ENCODE measurements around the gene CORO2B. TPM values are rescaled to one million over a fixed set of nuclear protein-coding genes. Genes with fewer than 3 reads are reported as not detected.

The CORO2B gene
- polyA plus RNA-seq, 1 donor from 2014 or later: 15.1 TPM

- Histone ChIP-seq H3K36me3 (ENCODE audit: insufficient read depth, low read length) (no peaks in the 10 kb centered on the region), H3K27ac (ENCODE audit: low read length) (no peak overlapping the region), H3K27me3 (ENCODE audit: insufficient read depth, low read depth, low read length) (no peaks in the 10 kb centered on the region), H3K4me2 (ENCODE audit: low read length) (no peak overlapping the region), H3F3A (ENCODE audit: insufficient read depth, low read length, poor library complexity, severe bottlenecking) (no peaks in the 10 kb centered on the region), H3K4me3 (ENCODE audit: low read length) (no peak overlapping the region), H3K79me2 (replicated peaks; ENCODE audit: insufficient read depth, low read length) (no peaks in the 10 kb centered on the region), H2AFZ (ENCODE audit: low read depth, low read length) (no peak overlapping the region), H3K9me3 (ENCODE audit: low read length) (no peaks in the 10 kb centered on the region), H3K9ac (ENCODE audit: low read length) (no peak overlapping the region), H4K20me1 (ENCODE audit: insufficient read depth) (no peaks in the 10 kb centered on the region), H3K9me2 (ENCODE audit: insufficient read depth, low read length) (no peaks in the 10 kb centered on the region)
- TF ChIP-seq CTCF (IDR thresholded peaks at IDR 0.05; ENCODE audit: poor library complexity, severe bottlenecking): no peak
- no peak for TF ChIP-seq EP300 (conservative IDR thresholded peaks at IDR 0.05; ENCODE audit: poor library complexity, severe bottlenecking)
- no peak for TF ChIP-seq POLR2AphosphoS5 (IDR thresholded peaks at IDR 0.05)
- no peak for TF ChIP-seq SMC3 (conservative IDR thresholded peaks at IDR 0.05; ENCODE audit: poor library complexity)
- TF ChIP-seq EZH2 (IDR thresholded peaks at IDR 0.05; ENCODE audit: borderline replicate concordance, insufficient read depth, low read length, poor library complexity, severe bottlenecking): no peak
- no peak for TF ChIP-seq RAD21 (conservative IDR thresholded peaks at IDR 0.05)
- TF ChIP-seq REST (IDR thresholded peaks at IDR 0.05; ENCODE audit: borderline replicate concordance): no peak
- no peak for TF ChIP-seq MXI1 (conservative IDR thresholded peaks at IDR 0.05; ENCODE audit: poor library complexity, severe bottlenecking)
- no peak for TF ChIP-seq TAF1 (IDR thresholded peaks at IDR 0.05; ENCODE audit: low read depth)
These were observed 6.5 kb upstream of the CORO2B start for GRCh38 chr15:68572309-68572708.

- Histone ChIP-seq H3K4me3 (ENCODE audit: low read length) (no peak overlapping the region), H3K27ac (ENCODE audit: low read length) (no peak overlapping the region), H3F3A (ENCODE audit: insufficient read depth, low read length, poor library complexity, severe bottlenecking) (no peaks in the 10 kb centered on the region), H3K9me2 (ENCODE audit: insufficient read depth, low read length) (no peaks in the 10 kb centered on the region), H3K36me3 (ENCODE audit: insufficient read depth, low read length) (no peaks in the 10 kb centered on the region), H3K27me3 (ENCODE audit: insufficient read depth, low read depth, low read length) (no peaks in the 10 kb centered on the region), H3K9me3 (ENCODE audit: low read length) (no peaks in the 10 kb centered on the region), H4K20me1 (ENCODE audit: insufficient read depth) (no peaks in the 10 kb centered on the region), H3K9ac (ENCODE audit: low read length) (no peak overlapping the region), H3K79me2 (replicated peaks; ENCODE audit: insufficient read depth, low read length) (peaks cover 4% of the 10 kb centered on the region), H3K4me2 (ENCODE audit: low read length) (no peak overlapping the region), H2AFZ (ENCODE audit: low read depth, low read length) (no peak overlapping the region)
- no peak for TF ChIP-seq CTCF (IDR thresholded peaks at IDR 0.05; ENCODE audit: poor library complexity, severe bottlenecking)
- TF ChIP-seq SMC3 (conservative IDR thresholded peaks at IDR 0.05; ENCODE audit: poor library complexity): no peak
- no peak for TF ChIP-seq RAD21 (conservative IDR thresholded peaks at IDR 0.05)
- no peak for TF ChIP-seq POLR2AphosphoS5 (IDR thresholded peaks at IDR 0.05)
- TF ChIP-seq MXI1 (conservative IDR thresholded peaks at IDR 0.05; ENCODE audit: poor library complexity, severe bottlenecking): no peak
- no peak for TF ChIP-seq TAF1 (IDR thresholded peaks at IDR 0.05; ENCODE audit: low read depth)
- TF ChIP-seq EP300 (conservative IDR thresholded peaks at IDR 0.05; ENCODE audit: poor library complexity, severe bottlenecking): no peak
- TF ChIP-seq REST (IDR thresholded peaks at IDR 0.05; ENCODE audit: borderline replicate concordance): no peak
- no peak for TF ChIP-seq EZH2 (IDR thresholded peaks at IDR 0.05; ENCODE audit: borderline replicate concordance, insufficient read depth, low read length, poor library complexity, severe bottlenecking)
These were observed 5.9 kb upstream of the CORO2B start for GRCh38 chr15:68572921-68573320.

All from neural cell (in vitro differentiated cells).